ENCODE measurements around the gene FMNL2.

FMNL2 gene

DNA sequence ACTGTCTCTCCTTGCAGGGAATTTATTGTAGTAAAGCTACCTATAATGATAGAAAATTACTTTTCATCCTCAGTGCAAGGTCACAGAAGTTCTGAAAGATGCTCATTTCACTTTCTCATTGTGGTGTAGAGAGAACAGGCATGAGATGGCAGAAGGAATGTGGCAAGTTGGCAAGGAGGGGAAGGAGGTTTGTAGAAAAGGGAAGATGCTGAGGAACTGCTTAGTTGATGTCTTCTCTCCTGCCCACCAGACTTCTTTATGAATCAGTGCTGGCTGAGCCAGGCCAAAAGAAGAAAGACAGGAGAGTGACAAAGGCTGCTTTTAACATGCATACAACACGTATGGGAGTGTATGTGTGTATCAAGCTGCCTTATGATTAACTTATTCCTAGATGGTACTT is 217.9 kb downstream of the FMNL2 start:
- no peak for DNase-seq
- Histone ChIP-seq H3K27ac (no peak overlapping the region), H3K27me3 (ENCODE audit: insufficient read depth, low read depth, severe bottlenecking) (no peaks in the 10 kb centered on the region), H3K4me3 (ENCODE audit: low read depth, low read length) (no peak overlapping the region), H3K9me3 (ENCODE audit: severe bottlenecking) (no peaks in the 10 kb centered on the region), H3K36me3 (peaks cover 3% of the 10 kb centered on the region; the same call in 1 of the 2 replicates)
- TF ChIP-seq, protein P1, sequence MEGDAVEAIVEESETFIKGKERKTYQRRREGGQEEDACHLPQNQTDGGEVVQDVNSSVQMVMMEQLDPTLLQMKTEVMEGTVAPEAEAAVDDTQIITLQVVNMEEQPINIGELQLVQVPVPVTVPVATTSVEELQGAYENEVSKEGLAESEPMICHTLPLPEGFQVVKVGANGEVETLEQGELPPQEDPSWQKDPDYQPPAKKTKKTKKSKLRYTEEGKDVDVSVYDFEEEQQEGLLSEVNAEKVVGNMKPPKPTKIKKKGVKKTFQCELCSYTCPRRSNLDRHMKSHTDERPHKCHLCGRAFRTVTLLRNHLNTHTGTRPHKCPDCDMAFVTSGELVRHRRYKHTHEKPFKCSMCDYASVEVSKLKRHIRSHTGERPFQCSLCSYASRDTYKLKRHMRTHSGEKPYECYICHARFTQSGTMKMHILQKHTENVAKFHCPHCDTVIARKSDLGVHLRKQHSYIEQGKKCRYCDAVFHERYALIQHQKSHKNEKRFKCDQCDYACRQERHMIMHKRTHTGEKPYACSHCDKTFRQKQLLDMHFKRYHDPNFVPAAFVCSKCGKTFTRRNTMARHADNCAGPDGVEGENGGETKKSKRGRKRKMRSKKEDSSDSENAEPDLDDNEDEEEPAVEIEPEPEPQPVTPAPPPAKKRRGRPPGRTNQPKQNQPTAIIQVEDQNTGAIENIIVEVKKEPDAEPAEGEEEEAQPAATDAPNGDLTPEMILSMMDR (IDR thresholded peaks at IDR 0.05; ENCODE audit: low read depth, low read length) = no peak

DNA sequence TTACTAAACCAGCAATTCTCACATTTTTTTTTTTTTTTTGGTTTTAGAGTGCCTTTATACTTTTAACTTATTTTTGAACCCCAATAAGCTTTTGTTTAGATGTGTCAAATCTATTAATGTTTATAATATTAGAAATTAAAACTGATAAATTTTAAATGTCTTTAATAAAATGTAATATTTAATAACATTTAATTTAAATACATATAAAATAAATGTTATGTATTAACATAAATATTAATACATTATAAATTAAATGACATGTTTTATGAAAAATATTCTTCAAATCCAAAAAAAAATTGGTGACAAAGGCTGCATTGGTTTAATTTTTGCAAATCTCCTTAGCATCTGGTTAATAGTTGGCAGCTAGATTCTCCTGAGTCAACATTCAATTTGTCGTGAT is 218.5 kb downstream of the FMNL2 start:
- TF ChIP-seq, protein P1 (IDR thresholded peaks at IDR 0.05; ENCODE audit: low read depth, low read length) = no peak
- no peaks in the 10 kb centered on the region for H3K27me3 ChIP-seq (ENCODE audit: insufficient read depth, low read depth, severe bottlenecking)
- DNase-seq = no peak
- H3K27ac ChIP-seq = no peak overlapping the region
- no peak overlapping the region for H3K4me3 ChIP-seq (ENCODE audit: low read depth, low read length)
- no peaks in the 10 kb centered on the region for H3K9me3 ChIP-seq (ENCODE audit: severe bottlenecking)
- H3K36me3 ChIP-seq = peaks cover 1% of the 10 kb centered on the region; the same call in 1 of the 2 replicates

DNA sequence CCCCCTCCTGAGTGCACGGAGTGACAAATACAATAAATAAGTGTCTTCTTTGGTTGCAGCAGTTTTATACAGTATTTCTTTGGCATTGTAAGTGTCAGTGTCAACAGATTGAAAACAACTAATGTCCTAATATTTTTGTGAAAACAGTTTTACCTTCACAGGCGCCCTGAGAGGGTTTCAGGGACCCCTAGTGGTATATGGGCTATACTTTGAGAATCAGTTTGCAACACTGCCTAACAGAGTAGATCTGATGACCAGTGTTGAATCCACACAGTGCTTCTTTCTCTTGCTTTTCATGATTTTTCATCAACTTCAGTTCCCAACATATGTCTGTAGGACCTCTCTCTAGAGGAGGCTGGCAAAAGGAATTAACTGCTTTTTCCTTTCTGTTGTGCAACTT is 220.1 kb downstream of the FMNL2 start:
- DNase-seq = no peak
- Histone ChIP-seq H3K9me3 (ENCODE audit: severe bottlenecking) (no peaks in the 10 kb centered on the region), H3K27me3 (ENCODE audit: insufficient read depth, low read depth, severe bottlenecking) (no peaks in the 10 kb centered on the region), H3K4me3 (ENCODE audit: low read depth, low read length) (no peak overlapping the region), H3K36me3 (peaks cover 10% of the 10 kb centered on the region; the same call in 1 of the 2 replicates), H3K27ac (no peak overlapping the region)
- TF ChIP-seq, protein P1 (IDR thresholded peaks at IDR 0.05; ENCODE audit: low read depth, low read length) = peak; percentile 38

DNA sequence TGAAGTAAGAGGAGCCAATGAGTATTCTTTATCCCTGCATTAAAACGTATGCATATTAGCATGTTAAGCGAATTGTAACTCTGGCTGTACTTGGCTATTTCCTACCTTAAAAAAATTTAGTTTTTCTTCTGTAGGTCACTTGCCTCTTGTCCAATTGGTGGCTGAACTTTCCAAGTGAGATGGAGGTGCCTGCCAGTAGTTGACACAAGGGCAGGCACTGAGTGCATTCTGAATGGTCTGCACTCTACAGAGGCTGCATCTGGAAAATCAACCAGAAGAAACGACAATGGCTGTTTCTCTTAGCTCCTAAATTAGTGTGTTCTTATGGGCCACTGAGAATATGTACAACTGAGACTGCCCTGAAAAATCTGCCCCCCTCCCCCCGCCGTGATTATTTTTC is 221.5 kb downstream of the FMNL2 start:
- no peaks in the 10 kb centered on the region for H3K27me3 ChIP-seq (ENCODE audit: insufficient read depth, low read depth, severe bottlenecking)
- DNase-seq = no peak
- H3K27ac ChIP-seq = no peak overlapping the region
- TF ChIP-seq, protein P1 (IDR thresholded peaks at IDR 0.05; ENCODE audit: low read depth, low read length) = no peak
- no peaks in the 10 kb centered on the region for H3K9me3 ChIP-seq (ENCODE audit: severe bottlenecking)
- no peak overlapping the region for H3K4me3 ChIP-seq (ENCODE audit: low read depth, low read length)
- H3K36me3 ChIP-seq = peaks cover 15% of the 10 kb centered on the region

DNA sequence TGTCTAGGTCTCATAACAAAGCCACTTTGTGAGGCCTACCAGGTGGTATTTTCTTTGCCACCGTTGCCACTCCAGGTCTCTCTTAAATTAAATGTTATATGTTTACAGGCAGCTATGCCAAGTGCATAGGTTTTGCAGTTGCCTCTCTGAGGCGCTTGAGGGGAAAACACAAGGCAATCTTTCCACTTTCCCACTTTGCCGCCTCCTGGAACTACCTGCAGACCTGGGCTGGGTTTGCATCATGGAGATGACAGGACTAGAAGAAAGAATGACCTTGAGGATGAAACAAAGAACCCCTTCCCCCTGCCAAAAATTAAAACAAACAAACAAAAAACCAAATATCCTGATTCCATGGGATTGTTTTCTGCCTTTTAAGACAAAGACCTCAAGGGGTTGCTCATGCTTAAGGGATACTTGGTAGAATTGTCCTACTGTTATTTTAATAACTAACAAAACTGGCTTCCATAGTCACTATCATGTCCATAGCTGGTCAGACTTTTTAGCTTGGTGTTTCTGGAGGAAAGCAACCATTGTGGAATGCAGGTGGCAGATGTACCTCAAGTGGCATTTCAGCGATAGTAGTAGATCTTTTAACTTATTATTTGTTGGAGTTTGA is 222.4 kb downstream of the FMNL2 start:
- Histone ChIP-seq H3K4me3 (ENCODE audit: low read depth, low read length) (no peak overlapping the region), H3K27ac (no peak overlapping the region), H3K36me3 (peaks cover 22% of the 10 kb centered on the region), H3K9me3 (ENCODE audit: severe bottlenecking) (no peaks in the 10 kb centered on the region), H3K27me3 (ENCODE audit: insufficient read depth, low read depth, severe bottlenecking) (no peaks in the 10 kb centered on the region)
- TF ChIP-seq, protein P1 (IDR thresholded peaks at IDR 0.05; ENCODE audit: low read depth, low read length) = no peak
- DNase-seq = no peak
